Testis (tissue), 3 donors: ENCODE data around the gene PPM1E. TPM values are rescaled to one million over a fixed set of nuclear protein-coding genes. Genes with fewer than 3 reads are reported as not detected.

Experiments used
- DNase-seq: peaks from one replicate; pipeline ENCODE4 v3.0.0-alpha.2; 2019
- H3K27ac ChIP-seq, 2 donors: fragments of 200-600 bp; sonication (generic); one replicate each; pipeline ENCODE4 v1.5.1; 2019
- H3K27me3 ChIP-seq: fragments of 200-600 bp; sonication (generic); one replicate; pipeline ENCODE4 v1.5.1; 2019
- H3K36me3 ChIP-seq: fragments of 200-600 bp; sonication (generic); one replicate; pipeline ENCODE4 v1.5.1; 2017; ENCODE audit warnings: low read depth; ENCODE audit errors: missing control alignments
- H3K4me1 ChIP-seq: fragments of 200-600 bp; sonication (generic); one replicate; pipeline ENCODE4 v1.5.1; 2019
- H3K4me3 ChIP-seq, 2 donors: fragments of 200-600 bp; sonication (generic); one replicate each; pipeline ENCODE4 v1.5.1; 2017 to 2019
- H3K9me3 ChIP-seq: fragments of 200-600 bp; sonication (generic); one replicate; pipeline ENCODE4 v1.5.1; 2017
- POLR2A ChIP-seq: fragments of 450-650 bp; IDR thresholded peaks from one replicate; pipeline ENCODE4 v1.6.1; 2017; ENCODE audit warnings: antibody characterized with exemption, mild to moderate bottlenecking, moderate library complexity
- WGBS, 2 donors: methylation state at CpG; one replicate each; pipeline ENCODE4 v1.1.5; 2018; 5-methylcytosine and 5-hydroxymethylcytosine counted together
- intact Hi-C: fragments of 100-400 bp; cut with DNase I; formaldehyde crosslinking; loops from one replicate; pipeline ENCODE4 v1.15.1; 2023; ENCODE audit warnings: low total_unique reads
- polyA plus RNA-seq: library from polyadenylated mRNA; stranded (reverse); fragments of 350-450 nt; fragmentation: Illumina TruSeq; extraction: RNeasy Lipid Tissue Mini Kit (QIAGEN cat#74804); gene quantifications from one replicate; pipeline ENCODE4 v1.2.3, GENCODE V29; 2014; ENCODE audit warnings: low read depth, low replicate concordance; ENCODE audit not compliant: insufficient read depth
- total RNA-seq, 2 donors: library from RNA; depleted of rRNA; stranded (reverse); fragments of >200 nt; gene quantifications; one replicate each; pipeline ENCODE4 v1.2.3, GENCODE V29; 2016
- TF ChIP-seq, protein P1 (sequence below), 3 experiments: fragments of 450-650 bp in 2 of 3; fragments of 200-600 bp in 1 of 3; sonication (generic) in 1 of 3; IDR thresholded peaks; one replicate each; pipeline ENCODE4 v1.5.1; 2016 to 2019; ENCODE audit warnings: antibody characterized with exemption in 3 of 3, mild to moderate bottlenecking in 2 of 3, moderate library complexity in 1 of 3

The PPM1E gene
- total and polyA plus RNA-seq, 3 donors from 2014 or later: 8.1 to 16.7 (median 13.5) TPM

DNA sequence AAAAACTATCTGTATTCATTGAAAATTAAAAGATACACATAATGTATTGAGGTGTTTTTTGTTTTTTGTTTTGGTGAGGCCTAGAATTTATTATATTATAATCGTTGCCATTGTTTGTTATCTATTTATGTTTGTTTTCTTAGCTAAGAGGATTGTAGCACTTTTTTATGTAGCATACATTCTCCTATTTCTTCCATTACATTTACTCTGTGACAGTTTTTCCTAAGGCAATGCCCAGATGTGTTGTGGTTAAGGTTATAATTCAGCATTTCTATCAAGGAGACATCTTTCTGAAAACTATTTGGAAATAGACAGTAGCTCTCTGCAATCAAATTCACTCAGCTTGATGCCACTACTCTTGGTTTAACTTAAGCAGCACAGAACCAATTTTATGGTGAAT lies 161.6 kb downstream of the PPM1E start:
- 85 to 88% methylated on average over 1 of the region's 1 CpG for WGBS, 2 donors
- no peak for DNase-seq
- Histone ChIP-seq H3K27me3 (no peaks in the 10 kb centered on the region), H3K4me1 (no peaks in the 10 kb centered on the region), H3K36me3 (no peaks in the 10 kb centered on the region), H3K9me3 (no peaks in the 10 kb centered on the region), H3K4me3 (no peak overlapping the region), H3K27ac (no peak overlapping the region)
- TF ChIP-seq POLR2A: no peak
- TF ChIP-seq, protein P1, sequence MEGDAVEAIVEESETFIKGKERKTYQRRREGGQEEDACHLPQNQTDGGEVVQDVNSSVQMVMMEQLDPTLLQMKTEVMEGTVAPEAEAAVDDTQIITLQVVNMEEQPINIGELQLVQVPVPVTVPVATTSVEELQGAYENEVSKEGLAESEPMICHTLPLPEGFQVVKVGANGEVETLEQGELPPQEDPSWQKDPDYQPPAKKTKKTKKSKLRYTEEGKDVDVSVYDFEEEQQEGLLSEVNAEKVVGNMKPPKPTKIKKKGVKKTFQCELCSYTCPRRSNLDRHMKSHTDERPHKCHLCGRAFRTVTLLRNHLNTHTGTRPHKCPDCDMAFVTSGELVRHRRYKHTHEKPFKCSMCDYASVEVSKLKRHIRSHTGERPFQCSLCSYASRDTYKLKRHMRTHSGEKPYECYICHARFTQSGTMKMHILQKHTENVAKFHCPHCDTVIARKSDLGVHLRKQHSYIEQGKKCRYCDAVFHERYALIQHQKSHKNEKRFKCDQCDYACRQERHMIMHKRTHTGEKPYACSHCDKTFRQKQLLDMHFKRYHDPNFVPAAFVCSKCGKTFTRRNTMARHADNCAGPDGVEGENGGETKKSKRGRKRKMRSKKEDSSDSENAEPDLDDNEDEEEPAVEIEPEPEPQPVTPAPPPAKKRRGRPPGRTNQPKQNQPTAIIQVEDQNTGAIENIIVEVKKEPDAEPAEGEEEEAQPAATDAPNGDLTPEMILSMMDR (IDR thresholded peaks at IDR 0.05): no peak
- intact Hi-C loops: no loop called here

- Histone ChIP-seq H3K27me3 (no peaks in the 10 kb centered on the region), H3K4me3 (no peak overlapping the region), H3K9me3 (no peaks in the 10 kb centered on the region), H3K36me3 (no peaks in the 10 kb centered on the region), H3K27ac (no peak overlapping the region), H3K4me1 (no peaks in the 10 kb centered on the region)
- TF ChIP-seq, protein P1 (IDR thresholded peaks at IDR 0.05): no peak
- TF ChIP-seq POLR2A: no peak
- DNase-seq: no peak
- WGBS, 2 donors: 73 to 81% methylated on average over 2 of the region's 2 CpGs
- intact Hi-C loops: no loop called here
These were observed 162.4 kb downstream of the PPM1E start for GRCh38 chr17:58918072-58918471.

DNA sequence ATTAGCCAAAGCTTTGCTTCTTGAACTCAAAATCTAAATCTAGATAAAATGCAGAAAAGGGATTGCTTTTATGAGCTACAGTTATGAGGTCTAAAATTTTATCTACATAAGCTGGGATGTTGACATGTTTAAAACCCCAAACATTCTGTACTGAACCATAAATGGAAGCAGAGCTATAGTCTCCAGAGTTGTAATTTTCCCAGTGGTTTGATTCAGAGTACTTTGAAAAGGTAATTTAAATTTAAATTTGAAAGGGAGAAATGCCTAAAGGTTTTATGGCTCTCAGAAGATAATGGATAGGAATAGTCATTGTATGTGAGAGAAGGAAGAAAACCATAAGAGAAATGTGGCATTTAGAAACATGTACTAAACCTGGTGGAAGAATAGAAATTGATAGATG lies 163.2 kb downstream of the PPM1E start:
- H3K36me3 ChIP-seq: no peaks in the 10 kb centered on the region
- no peaks in the 10 kb centered on the region for H3K27me3 ChIP-seq
- H3K9me3 ChIP-seq: no peaks in the 10 kb centered on the region
- no peaks in the 10 kb centered on the region for H3K4me1 ChIP-seq
- no peak for TF ChIP-seq POLR2A
- TF ChIP-seq, protein P1 (IDR thresholded peaks at IDR 0.05): no peak
- intact Hi-C loops: no loop called here
- no peak for DNase-seq
- H3K4me3 ChIP-seq: no peak overlapping the region
- H3K27ac ChIP-seq: no peak overlapping the region

DNA sequence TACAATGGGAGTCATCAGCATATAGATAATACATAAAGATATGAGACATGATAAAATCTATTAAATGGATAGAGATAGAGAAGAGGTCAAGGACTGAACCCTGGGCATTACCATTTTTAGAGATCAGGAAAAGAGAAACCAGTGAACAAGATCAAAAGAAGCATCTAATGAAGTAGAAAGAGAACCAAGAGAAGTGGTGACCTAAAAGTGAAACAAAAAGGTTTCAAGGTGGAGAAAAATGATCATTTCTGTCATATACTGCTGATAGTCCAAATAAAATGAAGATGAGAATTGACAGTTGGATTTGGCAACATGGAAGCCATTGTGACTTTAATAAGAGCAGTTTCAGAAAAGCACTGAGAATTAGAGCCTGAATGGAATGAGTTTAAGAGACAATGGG lies 165.1 kb downstream of the PPM1E start:
- intact Hi-C loops: no loop called here
- Histone ChIP-seq H3K36me3 (no peaks in the 10 kb centered on the region), H3K27ac (no peak overlapping the region), H3K4me1 (no peaks in the 10 kb centered on the region), H3K9me3 (no peaks in the 10 kb centered on the region), H3K27me3 (no peaks in the 10 kb centered on the region), H3K4me3 (no peak overlapping the region)
- TF ChIP-seq POLR2A: no peak
- DNase-seq: no peak

- TF ChIP-seq, protein P1 (IDR thresholded peaks at IDR 0.05): no peak
- no peak for TF ChIP-seq POLR2A
- DNase-seq: no peak
- no peak overlapping the region for H3K27ac ChIP-seq
- H3K27me3 ChIP-seq: no peaks in the 10 kb centered on the region
- no peaks in the 10 kb centered on the region for H3K36me3 ChIP-seq
- no peak overlapping the region for H3K4me3 ChIP-seq
- WGBS, 2 donors: 91 to 92% methylated on average over 3 of the region's 3 CpGs
- no peaks in the 10 kb centered on the region for H3K9me3 ChIP-seq
- intact Hi-C loops: no loop called here
- no peaks in the 10 kb centered on the region for H3K4me1 ChIP-seq
These were observed 177.3 kb downstream of the PPM1E start for GRCh38 chr17:58932956-58933355.
